ENCODE results near the gene RPS6KA2. TPM values are rescaled to one million over a fixed set of nuclear protein-coding genes. Genes with fewer than 3 reads are reported as not detected.
A peak's percentile ranks its signal among the peaks of the same experiment; 100 is the strongest.
"Not testable (repeated sequence)": the region's sequence is repeated elsewhere in the genome, so short reads cannot be mapped to it uniquely, and the experiment has no call there.

RPS6KA2 gene
- total RNA-seq, 2 experiments from 2014 or later: 18.9 to 19.1 TPM

- DNase-seq; H3K27ac Mint-ChIP-seq; H3K9me3 Mint-ChIP-seq; CTCF ChIA-PET; H3K27me3 Mint-ChIP-seq (ENCODE audit: low read depth); H3K4me3 Mint-ChIP-seq; intact Hi-C loops (cut with micrococcal nuclease); H3K4me1 Mint-ChIP-seq (ENCODE audit: low read depth): not testable (repeated sequence)
- H3K36me3 Mint-ChIP-seq (ENCODE audit: low read depth): peaks cover 11% of the 10 kb centered on the region
These were observed 98.0 kb downstream of the RPS6KA2 start for GRCh38 chr6:166529058-166529457.

DNA sequence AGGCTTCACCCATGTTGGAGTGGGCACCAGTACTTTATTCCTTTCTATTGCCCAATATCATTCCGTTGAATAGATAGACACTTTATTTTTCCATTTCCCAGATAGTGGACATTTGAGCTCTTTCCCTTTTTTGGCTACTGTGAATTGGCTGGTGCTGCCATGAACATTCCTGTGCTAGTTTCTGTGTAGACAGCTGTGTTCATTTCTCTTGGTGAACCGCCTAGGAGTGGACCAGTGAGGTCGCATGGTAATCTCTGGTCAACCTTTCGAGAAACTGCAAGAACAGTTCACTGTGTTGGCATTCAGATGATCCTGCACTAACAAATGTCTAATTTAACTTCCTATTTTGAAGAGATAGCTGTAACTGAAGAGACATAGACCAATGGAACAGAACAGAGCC, 99.2 kb downstream of the RPS6KA2 start:
- H3K27ac Mint-ChIP-seq: no peak overlapping the region
- no peaks in the 10 kb centered on the region for H3K9me3 Mint-ChIP-seq
- CTCF ChIA-PET: no interaction called here
- peaks cover 12% of the 10 kb centered on the region for H3K36me3 Mint-ChIP-seq (ENCODE audit: low read depth)
- H3K4me3 Mint-ChIP-seq: no peak overlapping the region
- H3K27me3 Mint-ChIP-seq (ENCODE audit: low read depth): no peaks in the 10 kb centered on the region
- no peak for DNase-seq
- intact Hi-C loops (cut with micrococcal nuclease): no loop called here
- H3K4me1 Mint-ChIP-seq (ENCODE audit: low read depth): no peaks in the 10 kb centered on the region

DNA sequence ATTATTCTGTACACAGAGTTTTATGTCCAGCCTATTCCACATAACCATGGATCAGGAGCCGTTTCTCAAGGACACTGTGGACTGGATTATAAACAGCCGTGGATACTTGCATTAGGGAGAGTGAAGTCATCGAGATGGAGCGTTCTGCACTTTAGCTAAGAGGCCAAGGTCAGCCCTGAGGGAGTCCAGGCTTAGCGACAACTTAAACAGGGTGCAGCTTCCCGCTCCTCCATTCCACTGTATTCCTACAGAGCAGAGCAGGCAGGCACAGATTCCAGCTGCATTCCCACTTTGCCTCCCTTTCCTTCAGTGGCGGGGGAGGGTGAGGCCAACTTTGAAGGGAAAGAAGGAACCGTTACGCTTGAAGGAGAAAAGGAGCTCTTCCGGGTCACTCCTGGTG, 100.1 kb downstream of the RPS6KA2 start:
- intact Hi-C loops (cut with micrococcal nuclease): no loop called here
- Mint-ChIP-seq H3K4me1 (ENCODE audit: low read depth) (no peaks in the 10 kb centered on the region), H3K27ac (no peak overlapping the region), H3K36me3 (ENCODE audit: low read depth) (peaks cover 10% of the 10 kb centered on the region), H3K27me3 (ENCODE audit: low read depth) (no peaks in the 10 kb centered on the region), H3K4me3 (no peak overlapping the region), H3K9me3 (no peaks in the 10 kb centered on the region)
- CTCF ChIA-PET: no interaction called here
- DNase-seq: no peak

GRCh38 chr6:166525567-166525966, 101.5 kb downstream of the RPS6KA2 start:
- no peak overlapping the region for H3K4me3 Mint-ChIP-seq
- H3K9me3 Mint-ChIP-seq: no peaks in the 10 kb centered on the region
- no peak overlapping the region for H3K27ac Mint-ChIP-seq
- H3K27me3 Mint-ChIP-seq (ENCODE audit: low read depth): no peaks in the 10 kb centered on the region
- intact Hi-C loops (cut with micrococcal nuclease): no loop called here
- DNase-seq: no peak
- CTCF ChIA-PET: no interaction called here
- peaks cover 14% of the 10 kb centered on the region for H3K36me3 Mint-ChIP-seq (ENCODE audit: low read depth)
- no peaks in the 10 kb centered on the region for H3K4me1 Mint-ChIP-seq (ENCODE audit: low read depth)

- DNase-seq: no peak
- H3K27ac Mint-ChIP-seq: no peak overlapping the region
- H3K27me3 Mint-ChIP-seq (ENCODE audit: low read depth): no peaks in the 10 kb centered on the region
- H3K4me1 Mint-ChIP-seq (ENCODE audit: low read depth): no peaks in the 10 kb centered on the region
- intact Hi-C loops (cut with micrococcal nuclease): no loop called here
- no peaks in the 10 kb centered on the region for H3K9me3 Mint-ChIP-seq
- H3K36me3 Mint-ChIP-seq (ENCODE audit: low read depth): peaks cover 9% of the 10 kb centered on the region
- CTCF ChIA-PET: no interaction called here
- no peak overlapping the region for H3K4me3 Mint-ChIP-seq
These were observed 103.1 kb downstream of the RPS6KA2 start for GRCh38 chr6:166523782-166524559.

DNA sequence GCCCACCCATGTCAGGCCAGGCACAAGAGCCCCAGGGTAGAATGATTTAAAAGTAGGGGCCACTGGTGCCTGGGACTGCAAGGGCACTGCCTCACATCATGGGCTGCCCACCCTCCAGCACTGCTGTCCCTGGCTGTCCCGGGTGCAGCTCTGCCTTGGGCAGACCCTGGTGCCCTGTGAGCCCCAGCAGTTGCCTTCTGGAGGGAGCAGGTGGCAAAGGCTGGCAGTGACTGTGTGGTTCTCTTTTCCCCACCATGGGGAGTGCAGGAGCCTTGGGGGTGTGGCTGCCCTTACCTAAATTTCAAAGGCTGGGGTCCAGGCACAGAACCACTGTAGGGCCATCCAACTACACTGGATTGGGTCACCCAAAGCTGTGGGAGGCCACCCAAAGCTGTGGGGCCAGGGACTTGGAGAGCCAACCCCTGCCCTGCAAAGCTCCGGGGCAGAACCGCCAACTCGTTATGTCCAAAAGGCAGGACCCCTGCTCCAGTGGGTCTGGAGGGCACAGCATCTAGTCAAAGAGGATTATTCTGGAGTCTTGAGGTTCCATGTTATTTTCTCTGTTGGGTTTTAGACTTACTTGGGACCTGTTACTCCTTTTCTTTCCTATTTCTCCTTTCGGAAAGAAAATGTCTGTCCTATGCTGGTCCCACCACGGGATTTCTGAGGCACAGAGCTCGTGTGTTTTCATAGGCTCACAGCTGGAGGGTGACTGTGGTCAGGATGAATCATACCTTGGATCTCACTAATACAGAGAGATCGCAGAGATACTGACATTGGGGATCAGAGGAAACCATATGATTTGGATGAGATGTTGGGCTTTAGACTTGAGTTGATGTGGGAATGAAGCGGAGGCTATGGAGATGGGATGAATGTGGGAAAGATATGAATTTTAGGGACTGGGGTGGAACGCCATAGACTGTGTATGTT, 105.9 kb downstream of the RPS6KA2 start:
- no peak for DNase-seq
- no peaks in the 10 kb centered on the region for H3K27me3 Mint-ChIP-seq (ENCODE audit: low read depth)
- no peaks in the 10 kb centered on the region for H3K9me3 Mint-ChIP-seq
- H3K27ac Mint-ChIP-seq: no peak overlapping the region
- peaks cover 7% of the 10 kb centered on the region for H3K36me3 Mint-ChIP-seq (ENCODE audit: low read depth)
- H3K4me1 Mint-ChIP-seq (ENCODE audit: low read depth): no peaks in the 10 kb centered on the region
- H3K4me3 Mint-ChIP-seq: no peak overlapping the region
- CTCF ChIA-PET: no interaction called here
- intact Hi-C loops (cut with micrococcal nuclease): no loop called here

DNA sequence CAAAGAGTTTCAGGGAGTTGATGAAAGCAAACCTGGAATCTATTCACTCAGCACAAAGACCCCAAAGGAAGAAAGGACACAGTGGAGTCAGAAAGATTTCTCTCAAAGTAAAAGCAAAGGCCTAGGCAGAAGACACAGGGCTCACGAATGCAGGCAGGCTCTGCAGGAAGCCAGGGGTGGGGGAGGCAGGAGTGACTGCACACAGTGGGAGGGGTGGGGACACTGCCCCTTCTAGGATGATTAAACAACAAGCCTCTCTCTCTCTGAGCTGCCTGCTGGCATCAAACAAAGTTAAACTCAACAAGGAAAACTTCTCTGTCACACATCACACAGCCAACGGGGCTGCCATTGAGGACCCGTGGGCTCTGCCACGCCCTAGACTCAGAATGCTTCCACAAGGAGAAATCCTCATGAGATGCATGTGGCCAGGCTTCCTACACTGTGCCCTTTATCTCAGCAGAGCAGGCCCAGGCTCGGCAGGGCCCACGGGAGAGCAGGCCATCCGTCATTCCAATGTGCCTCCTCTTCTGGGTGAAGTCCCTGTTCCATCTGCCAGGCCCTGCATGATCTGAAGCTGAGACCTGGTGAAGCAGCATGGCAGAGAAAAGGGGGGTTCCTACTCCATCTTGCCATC, 110.7 kb downstream of the RPS6KA2 start:
- peaks cover 11% of the 10 kb centered on the region for H3K4me1 Mint-ChIP-seq (ENCODE audit: low read depth)

DNA sequence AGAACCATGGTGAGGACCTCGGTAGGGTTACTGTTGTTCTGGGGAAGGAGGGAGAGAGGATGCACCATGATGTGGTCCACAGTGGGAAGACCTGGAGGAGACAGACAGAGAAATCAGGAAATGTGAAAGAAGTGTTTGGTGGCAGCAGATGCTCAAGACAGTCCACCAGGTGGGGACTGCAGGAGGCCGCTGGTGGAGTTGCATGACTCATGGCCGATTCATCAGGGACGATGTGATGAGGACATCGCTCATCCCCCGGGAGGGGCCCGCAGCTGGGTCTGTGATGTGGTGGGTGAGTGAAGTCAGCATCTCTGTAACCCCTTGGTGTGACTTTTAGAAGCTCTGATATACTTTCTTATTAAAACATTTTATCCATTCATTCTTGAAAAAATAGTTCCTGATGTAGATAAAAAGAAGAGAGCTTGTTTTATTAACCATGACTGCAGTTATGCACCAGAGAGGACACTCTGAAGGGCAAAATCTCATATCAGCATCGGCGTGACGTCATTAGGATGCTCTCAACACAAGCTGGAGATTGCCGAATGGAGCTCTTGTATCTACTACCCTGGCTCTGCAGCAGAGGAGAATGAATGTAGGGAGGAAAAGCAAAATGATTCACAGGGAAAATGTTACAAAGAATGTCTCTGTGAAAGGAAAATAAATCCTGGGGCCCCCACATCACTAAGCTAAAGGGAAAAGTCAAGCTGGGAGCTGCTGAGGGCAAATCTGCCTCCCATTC, 111.8 kb downstream of the RPS6KA2 start:
- peak; percentile 78 for DNase-seq
- CTCF ChIA-PET: interaction anchor here (0.6 to 1.0 kb wide), 2 partner anchors 204 to 238 kb away, joined by 3 read pairs; no protein-coding TSS in a partner anchor
- Mint-ChIP-seq H3K36me3 (ENCODE audit: low read depth) (peaks cover 2% of the 10 kb centered on the region), H3K27me3 (ENCODE audit: low read depth) (no peaks in the 10 kb centered on the region), H3K4me3 (no peak overlapping the region), H3K9me3 (no peaks in the 10 kb centered on the region), H3K27ac (no peak overlapping the region), H3K4me1 (ENCODE audit: low read depth) (peaks cover 11% of the 10 kb centered on the region)
- intact Hi-C loops (cut with micrococcal nuclease): loop anchor here (1.0 to 10.0 kb wide), 2 partner anchors 112 to 240 kb away; partner anchors contain the start of gene RPS6KA2

More for the DNA sequence above, 110.7 kb downstream of the RPS6KA2 start:
- intact Hi-C loops (cut with micrococcal nuclease): loop anchor here (10.0 kb wide), 1 partner anchor 238 kb away; no protein-coding TSS in a partner anchor
- no peaks in the 10 kb centered on the region for H3K9me3 Mint-ChIP-seq
- H3K27me3 Mint-ChIP-seq (ENCODE audit: low read depth): no peaks in the 10 kb centered on the region
- CTCF ChIA-PET: no interaction called here
- no peak overlapping the region for H3K27ac Mint-ChIP-seq
- peaks cover 2% of the 10 kb centered on the region for H3K36me3 Mint-ChIP-seq (ENCODE audit: low read depth)
- DNase-seq: no peak
- H3K4me3 Mint-ChIP-seq: no peak overlapping the region

DNA sequence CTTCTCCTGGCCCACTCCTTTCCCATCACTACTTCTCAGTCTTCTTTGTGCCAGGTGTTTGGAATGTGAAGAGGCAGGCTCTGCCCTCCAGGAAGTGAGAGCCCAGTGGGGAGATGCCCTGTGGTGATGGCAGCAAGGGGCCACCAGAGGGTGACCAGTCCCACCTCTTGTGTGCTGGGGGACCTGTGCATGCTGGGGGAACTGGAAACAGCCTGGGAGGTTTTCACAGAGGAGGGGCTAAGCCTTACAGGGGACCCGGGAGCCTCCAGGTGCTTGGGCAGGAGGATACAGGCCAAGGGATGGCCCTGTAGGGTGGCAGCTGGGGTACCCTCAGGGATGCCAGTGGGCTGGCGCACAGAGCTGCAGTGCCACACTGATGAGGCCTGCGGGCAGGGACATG, 112.9 kb downstream of the RPS6KA2 start:
- Mint-ChIP-seq H3K9me3 (no peaks in the 10 kb centered on the region), H3K4me3 (no peak overlapping the region)

GRCh38 chr6:166512567-166512966, 114.5 kb downstream of the RPS6KA2 start:
- CTCF ChIA-PET: interaction anchor here (1.5 kb wide), 1 partner anchor 112 kb away, joined by 3 read pairs; no protein-coding TSS in a partner anchor
- DNase-seq: peak; percentile 49
- H3K9me3 Mint-ChIP-seq: no peaks in the 10 kb centered on the region
- H3K4me1 Mint-ChIP-seq (ENCODE audit: low read depth): peaks cover 11% of the 10 kb centered on the region
- intact Hi-C loops (cut with micrococcal nuclease): loop anchor here (10.0 kb wide), 1 partner anchor 242 kb away; no protein-coding TSS in a partner anchor
- H3K36me3 Mint-ChIP-seq (ENCODE audit: low read depth): peaks cover 2% of the 10 kb centered on the region
- no peak overlapping the region for H3K27ac Mint-ChIP-seq
- no peak overlapping the region for H3K4me3 Mint-ChIP-seq
- H3K27me3 Mint-ChIP-seq (ENCODE audit: low read depth): no peaks in the 10 kb centered on the region

More for the DNA sequence above, 112.9 kb downstream of the RPS6KA2 start:
- intact Hi-C loops (cut with micrococcal nuclease): loop anchor here (10.0 kb wide), 1 partner anchor 241 kb away; no protein-coding TSS in a partner anchor
- Mint-ChIP-seq H3K36me3 (ENCODE audit: low read depth) (peaks cover 4% of the 10 kb centered on the region), H3K27me3 (ENCODE audit: low read depth) (no peaks in the 10 kb centered on the region), H3K27ac (no peak overlapping the region), H3K4me1 (ENCODE audit: low read depth) (peaks cover 11% of the 10 kb centered on the region)
- CTCF ChIA-PET: no interaction called here
- no peak for DNase-seq

GRCh38 chr6:166511316-166511715, 115.7 kb downstream of the RPS6KA2 start:
- H3K36me3 Mint-ChIP-seq (ENCODE audit: low read depth): peaks cover 2% of the 10 kb centered on the region
- CTCF ChIA-PET: no interaction called here
- no peak overlapping the region for H3K27ac Mint-ChIP-seq
- H3K4me1 Mint-ChIP-seq (ENCODE audit: low read depth): peaks cover 11% of the 10 kb centered on the region
- no peak overlapping the region for H3K4me3 Mint-ChIP-seq
- H3K27me3 Mint-ChIP-seq (ENCODE audit: low read depth): no peaks in the 10 kb centered on the region
- no peak for DNase-seq
- intact Hi-C loops (cut with micrococcal nuclease): loop anchor here (10.0 kb wide), 1 partner anchor 243 kb away; no protein-coding TSS in a partner anchor
- no peaks in the 10 kb centered on the region for H3K9me3 Mint-ChIP-seq

Data from activated naive CD4-positive, alpha-beta T cell treated with anti-CD3 and anti-CD28 coated beads for 36 hours (primary cell).